Thymus (tissue), 11 donors: ENCODE measurements around the gene HDAC8. TPM values are rescaled to one million over a fixed set of nuclear protein-coding genes. Genes with fewer than 3 reads are reported as not detected.
"Not testable (repeated sequence)": the region's sequence is repeated elsewhere in the genome, so short reads cannot be mapped to it uniquely, and the experiment has no call there.

ENCODE experiments used
- DNase-seq, 9 donors: peaks; one replicate each; pipeline ENCODE4 v3.0.0-alpha.2; 2013; ENCODE audit warnings: low spot score in 9 of 9, low read depth in 6 of 9, missing footprints in 1 of 9
- H3K27ac ChIP-seq, 2 donors: one replicate each; pipeline ENCODE4 v1.5.1; 2013; ENCODE audit warnings: control low read depth in 1 of 2, low read depth in 1 of 2, low read length in 1 of 2, mild to moderate bottlenecking in 1 of 2, moderate library complexity in 1 of 2
- H3K27me3 ChIP-seq, 2 donors: one replicate each; pipeline ENCODE4 v1.5.1; 2013; ENCODE audit warnings: low read length in 1 of 2; ENCODE audit not compliant: control insufficient read depth in 2 of 2, insufficient read depth in 1 of 2
- H3K36me3 ChIP-seq, 2 donors: one replicate each; pipeline ENCODE4 v1.5.1; 2013; ENCODE audit warnings: low read length in 1 of 2, mild to moderate bottlenecking in 1 of 2, moderate library complexity in 1 of 2; ENCODE audit not compliant: control insufficient read depth in 2 of 2, insufficient read depth in 2 of 2
- H3K4me1 ChIP-seq, 2 donors: one replicate each; pipeline ENCODE4 v1.5.1; 2013; ENCODE audit warnings: low read length in 2 of 2; ENCODE audit not compliant: control insufficient read depth in 2 of 2, insufficient read depth in 2 of 2
- H3K4me3 ChIP-seq, 2 donors: one replicate each; pipeline ENCODE4 v1.5.1; 2013; ENCODE audit warnings: low read length in 2 of 2, control low read depth in 1 of 2, mild to moderate bottlenecking in 1 of 2
- H3K9me3 ChIP-seq, 2 donors: one replicate each; pipeline ENCODE4 v1.5.1; 2013; ENCODE audit warnings: low read length in 1 of 2, mild to moderate bottlenecking in 1 of 2; ENCODE audit not compliant: control insufficient read depth in 2 of 2, insufficient read depth in 1 of 2
- WGBS: extraction: QIAGEN DNeasy Blood & Tissue Kit; methylation state at CpG from one replicate; pipeline ENCODE4 v1.1.7; 2013; 5-methylcytosine and 5-hydroxymethylcytosine counted together
- polyA plus RNA-seq: library from polyadenylated mRNA; stranded (reverse); fragments of 200-250 nt; gene quantifications from one replicate; pipeline ENCODE4 v1.2.3, GENCODE V29; 2013
- total RNA-seq: library from RNA; stranded (reverse); fragments of 120-200 nt; gene quantifications from one replicate; pipeline ENCODE4 v1.2.4, GENCODE V29; 2013
- donor health status: healthy.

Gene HDAC8
- total and polyA plus RNA-seq, 2 donors, result 15.4 to 27.1 TPM

DNA sequence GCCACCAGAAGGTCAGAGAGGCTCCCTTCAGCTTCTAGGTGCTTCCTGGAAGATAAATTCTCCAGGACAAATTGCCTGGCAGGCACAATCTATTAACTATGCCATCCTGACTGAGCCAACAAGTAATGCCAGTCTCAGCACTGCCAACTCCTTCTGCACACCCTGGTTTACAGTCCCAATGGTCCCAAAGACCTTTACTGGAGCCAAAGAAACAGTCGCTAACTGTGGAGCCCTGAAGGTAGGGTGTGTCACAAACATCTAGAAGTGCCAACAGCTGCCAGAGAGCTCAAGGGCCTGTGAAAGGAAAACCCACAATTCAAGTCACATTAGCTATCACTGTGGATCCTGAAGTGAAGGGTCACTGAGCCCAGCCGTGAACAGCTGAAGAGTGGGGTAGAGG lies 232.0 kb downstream of the HDAC8 start:
- no peak overlapping the region for H3K4me3 ChIP-seq
- H3K4me1 ChIP-seq, result no peaks in the 10 kb centered on the region
- no peaks in the 10 kb centered on the region for H3K27me3 ChIP-seq
- WGBS, result 98% methylated on average over 2 of the region's 2 CpGs
- no peaks in the 10 kb centered on the region for H3K9me3 ChIP-seq
- DNase-seq, result no peak
- H3K36me3 ChIP-seq, result no peaks in the 10 kb centered on the region
- H3K27ac ChIP-seq, result no peak overlapping the region

DNA sequence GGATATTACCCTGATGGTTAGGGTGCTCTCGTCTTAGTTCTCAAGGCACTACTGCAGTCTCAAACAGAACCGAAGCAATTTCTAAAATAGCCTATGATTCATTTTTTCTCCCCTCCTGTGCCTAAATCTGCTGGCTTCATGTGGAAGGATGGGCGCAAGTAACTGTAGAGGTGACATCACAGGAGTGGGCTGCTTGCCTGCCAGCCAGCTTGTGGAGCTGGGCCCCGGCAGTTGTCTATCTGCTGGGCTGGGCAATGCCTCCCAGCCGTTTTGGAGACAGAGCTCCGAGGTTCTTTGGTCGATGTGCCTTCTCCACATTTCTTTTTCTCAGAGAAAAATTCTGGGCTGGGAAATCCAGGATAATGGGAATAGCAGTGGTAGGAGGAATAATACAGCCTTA lies 232.6 kb downstream of the HDAC8 start:
- DNase-seq, result no peak
- Histone ChIP-seq H3K4me1 (no peaks in the 10 kb centered on the region), H3K27ac (no peak overlapping the region), H3K4me3 (no peak overlapping the region), H3K36me3 (no peaks in the 10 kb centered on the region), H3K27me3 (no peaks in the 10 kb centered on the region), H3K9me3 (no peaks in the 10 kb centered on the region)
- 98% methylated on average over 7 of the region's 7 CpGs for WGBS

DNA sequence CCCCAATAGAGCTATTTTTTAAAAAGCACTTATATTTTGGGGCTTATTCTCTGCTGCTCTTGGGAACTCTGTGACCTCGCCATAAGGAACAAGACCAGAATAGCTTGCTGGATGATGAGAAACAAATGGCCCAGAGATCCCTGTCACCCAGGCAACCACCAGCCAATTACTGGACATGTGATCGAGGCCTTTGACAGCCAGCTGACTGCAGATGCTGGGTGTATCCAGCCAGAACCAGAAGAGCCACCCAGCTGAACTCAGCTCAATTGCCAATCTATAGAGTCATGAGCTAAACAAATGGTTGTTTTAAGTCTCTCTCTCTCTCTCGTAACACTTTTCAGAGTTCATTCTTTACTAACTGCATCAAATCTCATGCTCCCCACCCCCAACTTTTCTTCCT lies 242.5 kb downstream of the HDAC8 start:
- no peak for DNase-seq
- 100% methylated on average over 3 of the region's 3 CpGs for WGBS
- Histone ChIP-seq H3K27ac (no peak overlapping the region), H3K27me3 (no peaks in the 10 kb centered on the region), H3K4me1 (no peaks in the 10 kb centered on the region), H3K4me3 (no peak overlapping the region), H3K9me3 (no peaks in the 10 kb centered on the region), H3K36me3 (no peaks in the 10 kb centered on the region)

DNA sequence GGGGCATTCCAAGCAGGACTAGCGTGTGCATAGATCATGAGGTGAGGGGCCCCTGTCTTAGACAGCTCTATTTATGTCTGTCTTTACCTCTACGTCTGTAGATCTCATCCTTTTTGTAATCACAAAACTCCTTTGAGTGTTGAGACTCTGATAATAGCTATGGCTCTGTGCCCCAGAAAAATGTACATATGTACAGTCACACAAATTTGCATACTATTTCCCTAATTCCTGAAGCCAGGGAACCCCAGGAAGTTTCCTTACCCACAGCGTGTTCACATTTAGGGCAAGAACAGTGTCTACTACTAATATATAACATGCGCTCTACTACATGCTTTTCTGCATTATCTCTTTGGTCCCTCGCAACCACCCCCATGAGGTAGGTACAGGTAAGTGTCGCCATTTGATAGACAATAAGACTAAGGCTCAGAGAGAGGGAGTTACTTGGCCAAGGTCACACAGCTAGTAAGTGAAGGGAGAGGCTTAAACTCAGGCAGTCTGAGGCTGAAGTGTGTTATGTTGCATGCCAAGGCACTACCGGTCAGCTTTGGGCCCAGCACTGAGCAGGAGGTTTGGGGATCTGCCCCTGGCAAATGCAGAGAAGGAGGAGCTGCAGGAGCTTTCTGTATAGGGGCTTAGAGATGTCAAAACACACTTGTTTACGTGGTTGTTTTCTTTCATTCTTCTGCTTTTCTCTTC lies 245.9 kb downstream of the HDAC8 start:
- WGBS, result 98% methylated on average over 8 of the region's 8 CpGs
- no peaks in the 10 kb centered on the region for H3K27me3 ChIP-seq
- no peak for DNase-seq
- no peak overlapping the region for H3K27ac ChIP-seq
- H3K4me3 ChIP-seq, result no peak overlapping the region
- no peaks in the 10 kb centered on the region for H3K36me3 ChIP-seq
- H3K9me3 ChIP-seq, result no peaks in the 10 kb centered on the region
- no peaks in the 10 kb centered on the region for H3K4me1 ChIP-seq

DNA sequence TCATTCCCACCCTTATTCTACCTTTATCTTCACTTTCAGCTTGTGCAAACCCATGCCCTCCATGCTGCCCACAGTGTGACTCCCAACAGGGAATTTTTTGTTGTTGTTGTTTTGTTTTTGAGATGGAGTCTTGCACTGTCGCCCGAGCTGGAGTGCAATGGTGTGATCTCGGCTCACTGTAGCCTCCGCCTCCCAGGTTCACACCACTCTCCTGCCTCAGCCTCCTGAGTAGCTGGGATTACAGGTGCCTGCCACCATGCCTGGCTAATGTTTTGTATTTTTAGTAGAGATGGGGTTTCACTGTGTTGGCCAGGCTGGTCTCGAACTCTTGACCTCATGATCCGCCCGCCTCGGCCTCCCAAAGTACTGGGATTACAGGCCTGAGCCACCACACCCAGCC lies 253.0 kb downstream of the HDAC8 start:
- not testable (repeated sequence) for H3K36me3 ChIP-seq, H3K4me3 ChIP-seq, H3K27me3 ChIP-seq, H3K27ac ChIP-seq, H3K9me3 ChIP-seq, H3K4me1 ChIP-seq, DNase-seq
- WGBS, result 98% methylated on average over 8 of the region's 8 CpGs

DNA sequence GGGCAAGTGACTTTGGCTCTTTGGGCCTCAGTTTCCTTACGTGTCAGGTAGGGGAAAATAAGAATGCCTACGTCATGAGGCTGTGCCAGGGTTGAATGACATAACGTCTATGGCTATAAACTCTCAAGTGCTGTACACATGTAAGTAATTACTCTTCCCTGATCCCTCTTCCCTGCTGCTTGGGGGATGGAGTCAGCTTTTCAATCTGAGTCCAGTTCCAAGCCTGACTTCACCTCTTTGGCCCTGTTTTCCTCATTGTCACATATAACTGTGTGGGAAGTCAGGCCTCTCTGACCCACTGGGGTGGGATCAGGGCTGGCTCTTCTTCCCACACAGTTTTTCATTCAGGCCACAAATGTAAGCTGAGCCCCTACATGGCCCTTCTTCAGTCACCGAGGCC lies 255.5 kb downstream of the HDAC8 start:
- no peaks in the 10 kb centered on the region for H3K4me1 ChIP-seq
- DNase-seq, result no peak
- H3K9me3 ChIP-seq, result no peaks in the 10 kb centered on the region
- H3K36me3 ChIP-seq, result no peaks in the 10 kb centered on the region
- no peak overlapping the region for H3K4me3 ChIP-seq
- WGBS, result 96% methylated on average over 4 of the region's 4 CpGs
- no peak overlapping the region for H3K27ac ChIP-seq
- H3K27me3 ChIP-seq, result peaks cover 0 to 17% of the 10 kb centered on the region in 2 donors

DNA sequence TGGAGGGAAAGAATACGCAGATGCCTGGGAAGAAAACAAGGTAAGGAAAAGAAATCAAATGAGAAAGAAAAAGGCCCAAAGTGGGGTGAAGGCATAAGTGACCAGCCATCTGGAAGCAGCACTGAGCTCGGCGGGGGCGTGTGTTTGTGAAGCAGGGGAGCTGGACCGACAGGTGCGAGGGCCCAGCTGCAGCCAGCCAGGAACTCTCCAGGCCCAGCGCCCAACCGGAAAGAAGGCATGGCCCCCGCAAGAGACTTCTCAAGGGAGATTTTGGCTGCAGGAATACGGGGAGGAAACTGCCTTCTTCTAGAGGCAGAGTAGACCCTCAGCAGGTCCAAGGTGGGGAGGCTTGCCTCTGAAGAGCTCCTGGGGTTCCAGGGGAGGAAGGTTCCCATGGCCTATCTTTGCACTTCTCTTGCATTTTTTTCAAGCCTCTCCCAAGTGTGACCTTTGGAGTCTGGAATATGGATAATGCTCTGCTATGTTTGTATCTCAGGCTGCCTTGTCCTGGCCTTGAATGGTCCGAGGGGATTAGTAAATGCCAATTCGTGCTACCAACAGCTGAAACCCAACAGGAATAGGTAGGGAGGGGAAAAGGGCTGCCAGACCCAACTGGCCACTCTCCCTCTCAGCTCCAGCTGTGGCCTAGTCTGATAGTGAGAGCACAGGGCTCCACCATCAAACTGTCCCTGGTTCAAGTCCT lies 256.1 kb downstream of the HDAC8 start:
- DNase-seq, result no peak
- Histone ChIP-seq H3K27ac (no peak overlapping the region), H3K36me3 (no peaks in the 10 kb centered on the region), H3K4me3 (no peak overlapping the region), H3K9me3 (no peaks in the 10 kb centered on the region), H3K27me3 (peaks cover 0 to 19% of the 10 kb centered on the region in 2 donors), H3K4me1 (no peaks in the 10 kb centered on the region)
- WGBS, result 85% methylated on average over 12 of the region's 12 CpGs

DNA sequence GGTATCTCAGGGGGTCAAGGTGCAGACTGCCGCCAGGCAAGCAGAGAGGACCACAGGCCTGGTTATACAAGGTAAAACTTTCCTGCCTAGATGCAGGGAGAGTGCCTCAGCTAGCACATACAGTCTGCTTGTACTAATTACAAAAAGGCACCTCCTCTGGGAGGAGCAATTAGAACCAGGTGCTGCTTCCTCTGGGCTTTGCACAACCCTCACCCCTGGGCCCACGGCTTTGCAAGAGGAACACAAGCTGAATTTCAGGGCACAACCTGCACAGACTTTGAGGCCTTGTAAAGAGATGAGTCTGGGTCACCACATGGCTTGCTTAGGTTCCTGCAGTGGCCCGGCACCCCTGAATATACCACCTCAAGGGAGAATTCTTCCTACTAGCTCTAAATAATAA lies 257.8 kb downstream of the HDAC8 start:
- Histone ChIP-seq H3K27me3 (peaks cover 0 to 28% of the 10 kb centered on the region in 2 donors), H3K9me3 (no peaks in the 10 kb centered on the region), H3K27ac (no peak overlapping the region), H3K4me1 (no peaks in the 10 kb centered on the region), H3K4me3 (no peak overlapping the region), H3K36me3 (no peaks in the 10 kb centered on the region)
- 79% methylated on average over 3 of the region's 3 CpGs for WGBS
- DNase-seq, result no peak

DNA sequence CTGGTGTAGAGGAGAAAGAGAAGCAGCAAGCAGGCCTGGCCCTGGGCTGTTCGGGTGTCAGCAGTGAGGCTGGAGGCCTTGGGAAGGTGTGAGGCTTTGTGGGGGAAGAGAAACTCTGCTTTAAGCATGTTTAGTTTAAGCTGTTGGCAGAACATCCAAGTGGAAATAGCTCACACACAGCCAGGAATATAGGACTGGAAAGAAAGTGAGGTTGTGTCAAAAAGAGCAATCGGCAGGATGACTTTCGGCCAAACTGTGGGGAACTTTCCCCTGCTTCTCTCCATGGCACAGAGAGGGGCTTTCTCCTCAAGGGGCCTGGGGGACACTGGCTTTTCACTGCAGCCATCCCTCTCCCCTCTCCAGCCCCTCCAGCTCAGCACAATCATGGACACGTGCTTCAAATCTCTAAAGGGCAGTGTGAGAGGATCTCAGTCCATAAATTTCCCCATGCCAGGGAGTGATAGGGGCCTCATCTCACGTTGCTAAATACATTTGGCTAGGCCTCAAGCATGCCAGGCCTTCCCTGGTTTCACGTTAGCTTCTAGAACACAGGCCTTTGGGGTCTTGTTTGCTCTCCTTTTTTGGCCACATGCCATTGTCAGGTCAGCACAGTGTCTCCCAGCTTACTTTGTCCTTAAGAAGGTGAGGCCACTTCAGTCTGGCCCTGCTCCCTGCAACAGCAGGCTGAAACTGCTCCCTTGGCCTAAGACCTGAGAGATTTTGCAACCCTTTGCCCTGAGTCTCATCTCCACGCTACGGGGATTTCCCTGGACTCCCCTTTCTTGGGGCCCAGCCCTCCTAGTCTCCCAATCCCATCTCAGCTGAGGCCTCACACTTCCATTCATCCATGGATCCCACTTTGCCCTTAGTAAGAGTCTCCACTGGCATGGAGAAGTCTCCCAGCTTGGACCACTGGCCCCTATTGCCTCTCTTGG lies 258.7 kb downstream of the HDAC8 start:
- H3K27ac ChIP-seq, result no peak overlapping the region
- no peak overlapping the region for H3K4me3 ChIP-seq
- no peaks in the 10 kb centered on the region for H3K9me3 ChIP-seq
- H3K4me1 ChIP-seq, result peaks cover 0 to 5% of the 10 kb centered on the region in 2 donors
- peaks cover 2 to 37% of the 10 kb centered on the region in 2 donors for H3K27me3 ChIP-seq
- WGBS, result 93% methylated on average over 8 of the region's 8 CpGs
- DNase-seq, result no peak
- H3K36me3 ChIP-seq, result no peaks in the 10 kb centered on the region
